Mammary epithelial cell (primary cell): Measurements from ENCODE around the gene RNF225.

Experiments
- CTCF ChIP-seq, 2 donors: IDR thresholded peaks in 1 of 2; conservative IDR thresholded peaks in 1 of 2; 2 replicates each; pipeline ENCODE4 v1.5.1; 2011 to 2012; ENCODE audit warnings: inconsistent platforms in 2 of 2, low read length in 2 of 2, mild to moderate bottlenecking in 2 of 2, control low read depth in 1 of 2, low read depth in 1 of 2; ENCODE audit not compliant: insufficient read depth in 1 of 2; ENCODE audit errors: extremely low read depth in 1 of 2
- EZH2 ChIP-seq: IDR thresholded peaks from 2 replicates; pipeline ENCODE4 v1.6.1; 2012; ENCODE audit warnings: low read length, inconsistent platforms, borderline replicate concordance

GRCh38 chr19:58417071-58417470 lies 21.6 kb downstream of the RNF225 start:
- TF ChIP-seq EZH2 (no peak), CTCF (conservative IDR thresholded peaks at IDR 0.05 in 1 of 2, IDR thresholded peaks at IDR 0.05 in 1 of 2; ENCODE audit: extremely low read depth in 1 of 2, insufficient read depth in 1 of 2, low read depth in 1 of 2, low read length in 2 of 2) (no peak)
